ENCODE data around the gene BABAM2.

Gene BABAM2

DNA sequence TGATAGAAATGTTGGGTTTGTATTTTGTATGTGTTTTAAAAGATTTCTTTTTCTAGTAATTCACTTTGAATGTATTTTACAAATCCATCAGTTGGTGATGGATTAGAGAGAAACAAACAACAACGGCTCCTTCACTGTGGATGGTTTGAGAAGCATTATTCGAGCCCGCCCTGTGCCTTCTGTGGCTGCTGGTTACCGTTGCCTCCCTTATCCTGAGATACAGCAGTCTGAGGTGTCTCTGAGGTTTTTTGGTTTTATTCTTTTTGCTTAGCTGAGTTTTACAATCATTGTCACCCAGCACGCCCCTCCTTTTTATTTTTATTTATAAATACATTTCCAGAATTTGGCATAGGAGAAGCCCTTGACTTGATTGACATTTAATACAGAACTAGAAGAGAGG is 168.3 kb downstream of the BABAM2 start:
- TF ChIP-seq, protein P1, sequence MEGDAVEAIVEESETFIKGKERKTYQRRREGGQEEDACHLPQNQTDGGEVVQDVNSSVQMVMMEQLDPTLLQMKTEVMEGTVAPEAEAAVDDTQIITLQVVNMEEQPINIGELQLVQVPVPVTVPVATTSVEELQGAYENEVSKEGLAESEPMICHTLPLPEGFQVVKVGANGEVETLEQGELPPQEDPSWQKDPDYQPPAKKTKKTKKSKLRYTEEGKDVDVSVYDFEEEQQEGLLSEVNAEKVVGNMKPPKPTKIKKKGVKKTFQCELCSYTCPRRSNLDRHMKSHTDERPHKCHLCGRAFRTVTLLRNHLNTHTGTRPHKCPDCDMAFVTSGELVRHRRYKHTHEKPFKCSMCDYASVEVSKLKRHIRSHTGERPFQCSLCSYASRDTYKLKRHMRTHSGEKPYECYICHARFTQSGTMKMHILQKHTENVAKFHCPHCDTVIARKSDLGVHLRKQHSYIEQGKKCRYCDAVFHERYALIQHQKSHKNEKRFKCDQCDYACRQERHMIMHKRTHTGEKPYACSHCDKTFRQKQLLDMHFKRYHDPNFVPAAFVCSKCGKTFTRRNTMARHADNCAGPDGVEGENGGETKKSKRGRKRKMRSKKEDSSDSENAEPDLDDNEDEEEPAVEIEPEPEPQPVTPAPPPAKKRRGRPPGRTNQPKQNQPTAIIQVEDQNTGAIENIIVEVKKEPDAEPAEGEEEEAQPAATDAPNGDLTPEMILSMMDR (IDR thresholded peaks at IDR 0.05; ENCODE audit: low read depth, low read length) = no peak
- H3K36me3 ChIP-seq = no peaks in the 10 kb centered on the region
- no peak overlapping the region for H3K4me3 ChIP-seq (ENCODE audit: low read depth, low read length)
- H3K27me3 ChIP-seq (ENCODE audit: insufficient read depth, low read depth, severe bottlenecking) = no peaks in the 10 kb centered on the region
- DNase-seq = no peak
- H3K27ac ChIP-seq = no peak overlapping the region
- H3K9me3 ChIP-seq (ENCODE audit: severe bottlenecking) = no peaks in the 10 kb centered on the region

DNA sequence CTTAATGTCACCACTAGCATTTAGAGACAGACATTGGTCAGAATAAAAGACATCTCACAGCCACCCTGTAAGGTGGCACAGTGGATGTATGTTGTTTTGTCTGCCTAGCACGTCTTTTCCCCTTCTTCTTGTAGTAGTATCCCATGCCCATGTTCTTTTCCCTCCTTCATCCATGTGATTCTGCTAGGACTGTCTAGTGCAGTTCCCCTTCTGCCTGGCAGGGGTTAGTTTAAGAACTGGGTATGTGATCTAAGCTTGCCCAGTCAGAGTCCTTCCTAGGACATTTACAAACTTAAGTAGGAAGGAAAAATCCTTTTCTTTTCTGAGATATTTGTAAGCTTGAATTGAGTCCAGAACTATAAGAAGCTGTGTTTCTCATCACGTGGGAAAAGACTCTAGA is 172.3 kb downstream of the BABAM2 start:
- Histone ChIP-seq H3K4me3 (ENCODE audit: low read depth, low read length) (no peak overlapping the region), H3K27ac (no peak overlapping the region), H3K27me3 (ENCODE audit: insufficient read depth, low read depth, severe bottlenecking) (no peaks in the 10 kb centered on the region), H3K36me3 (no peaks in the 10 kb centered on the region), H3K9me3 (ENCODE audit: severe bottlenecking) (no peaks in the 10 kb centered on the region)
- TF ChIP-seq, protein P1 (IDR thresholded peaks at IDR 0.05; ENCODE audit: low read depth, low read length) = no peak
- no peak for DNase-seq

DNA sequence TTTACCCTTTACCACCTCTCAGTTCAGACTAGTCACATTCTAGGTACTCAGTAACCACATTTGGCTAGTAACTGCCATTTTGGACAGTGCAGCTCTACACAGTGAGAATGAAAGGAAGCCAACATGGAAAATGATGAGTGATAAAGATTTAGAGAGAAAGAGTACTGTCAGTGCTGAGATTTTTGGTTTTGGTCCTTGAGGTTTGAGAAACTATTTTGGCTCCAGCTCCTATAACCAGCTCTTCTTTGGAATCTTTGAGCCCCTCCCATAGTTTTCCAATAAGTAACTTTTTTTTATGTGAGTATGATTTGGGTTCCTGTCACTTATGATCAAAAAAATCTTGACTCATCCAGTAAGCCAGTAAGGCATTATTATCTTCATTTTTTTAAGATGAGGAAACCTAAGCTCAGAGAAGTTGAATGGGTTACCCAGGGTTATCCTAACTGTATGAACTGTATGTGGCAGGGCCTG is 173.0 kb downstream of the BABAM2 start:
- Histone ChIP-seq H3K4me3 (ENCODE audit: low read depth, low read length) (no peak overlapping the region), H3K36me3 (no peaks in the 10 kb centered on the region), H3K27ac (no peak overlapping the region), H3K27me3 (ENCODE audit: insufficient read depth, low read depth, severe bottlenecking) (no peaks in the 10 kb centered on the region), H3K9me3 (ENCODE audit: severe bottlenecking) (no peaks in the 10 kb centered on the region)
- TF ChIP-seq, protein P1 (IDR thresholded peaks at IDR 0.05; ENCODE audit: low read depth, low read length) = no peak
- no peak for DNase-seq

DNA sequence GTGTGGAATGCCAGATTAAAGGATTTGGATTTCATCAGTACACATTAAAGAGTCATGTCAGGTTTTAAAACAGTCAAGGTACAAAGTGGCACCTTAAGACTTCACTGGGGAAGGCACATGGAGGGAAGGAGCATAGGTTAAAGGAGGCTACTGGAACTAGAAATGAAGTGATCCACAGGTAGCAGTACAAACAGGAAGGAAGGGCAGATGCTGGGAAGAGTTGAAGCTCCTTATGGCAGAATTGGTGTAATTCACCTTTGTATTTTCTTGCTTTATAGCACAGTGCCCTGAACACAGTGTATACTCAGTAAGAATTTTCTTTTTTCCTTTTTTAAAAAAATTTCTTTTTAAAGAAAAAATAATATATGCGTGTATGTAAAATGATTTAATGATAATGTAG is 177.1 kb downstream of the BABAM2 start:
- Histone ChIP-seq H3K9me3 (ENCODE audit: severe bottlenecking) (no peaks in the 10 kb centered on the region), H3K4me3 (ENCODE audit: low read depth, low read length) (no peak overlapping the region), H3K36me3 (no peaks in the 10 kb centered on the region), H3K27ac (no peak overlapping the region), H3K27me3 (ENCODE audit: insufficient read depth, low read depth, severe bottlenecking) (no peaks in the 10 kb centered on the region)
- DNase-seq = no peak
- TF ChIP-seq, protein P1 (IDR thresholded peaks at IDR 0.05; ENCODE audit: low read depth, low read length) = no peak

DNA sequence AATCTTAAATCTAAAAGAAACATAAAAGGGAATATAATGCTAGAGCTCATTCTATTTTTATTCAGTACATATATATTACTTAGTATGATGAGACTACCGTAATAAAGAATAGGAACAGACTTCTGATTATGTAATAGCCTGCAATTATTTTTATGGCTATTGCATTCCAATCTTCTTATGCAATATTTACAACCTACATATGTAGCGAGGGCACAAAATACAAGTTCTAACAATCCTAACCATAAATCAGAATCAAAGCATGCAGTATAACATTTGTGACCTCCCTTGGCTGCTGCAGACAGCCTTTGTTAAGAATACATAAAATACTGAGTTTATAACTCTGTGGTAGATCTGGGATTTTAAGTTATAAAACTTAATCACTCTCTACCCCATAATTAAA is 177.6 kb downstream of the BABAM2 start:
- no peaks in the 10 kb centered on the region for H3K27me3 ChIP-seq (ENCODE audit: insufficient read depth, low read depth, severe bottlenecking)
- no peak for DNase-seq
- no peaks in the 10 kb centered on the region for H3K9me3 ChIP-seq (ENCODE audit: severe bottlenecking)
- H3K4me3 ChIP-seq (ENCODE audit: low read depth, low read length) = no peak overlapping the region
- H3K36me3 ChIP-seq = no peaks in the 10 kb centered on the region
- TF ChIP-seq, protein P1 (IDR thresholded peaks at IDR 0.05; ENCODE audit: low read depth, low read length) = no peak
- H3K27ac ChIP-seq = no peak overlapping the region

DNA sequence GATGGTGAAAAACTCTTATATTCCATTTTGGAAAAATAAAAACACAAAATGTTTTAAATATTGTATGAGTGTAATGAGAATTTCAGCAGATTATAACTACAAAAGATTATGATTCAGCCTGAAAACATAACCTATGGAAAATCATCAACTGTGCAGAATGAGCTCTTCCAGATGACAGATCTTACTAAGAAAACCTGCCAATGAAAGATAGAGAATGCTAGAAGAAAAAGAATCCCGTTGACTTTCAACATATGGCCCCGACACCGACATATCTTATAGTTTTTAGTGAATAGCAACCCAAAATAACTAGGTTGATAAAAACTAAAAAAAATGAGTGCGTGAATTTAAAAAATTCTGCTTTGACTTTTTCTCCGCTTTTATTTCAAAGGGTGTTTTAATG is 178.0 kb downstream of the BABAM2 start:
- no peak overlapping the region for H3K4me3 ChIP-seq (ENCODE audit: low read depth, low read length)
- TF ChIP-seq, protein P1 (IDR thresholded peaks at IDR 0.05; ENCODE audit: low read depth, low read length) = no peak
- H3K36me3 ChIP-seq = no peaks in the 10 kb centered on the region
- H3K27ac ChIP-seq = no peak overlapping the region
- no peak for DNase-seq
- no peaks in the 10 kb centered on the region for H3K27me3 ChIP-seq (ENCODE audit: insufficient read depth, low read depth, severe bottlenecking)
- no peaks in the 10 kb centered on the region for H3K9me3 ChIP-seq (ENCODE audit: severe bottlenecking)

All from WERI-Rb-1 (cell line).